Measurements from ENCODE around the gene DYNC1LI2. TPM values are rescaled to one million over a fixed set of nuclear protein-coding genes. Genes with fewer than 3 reads are reported as not detected.
"Not testable (repeated sequence)": the region's sequence is repeated elsewhere in the genome, so short reads cannot be mapped to it uniquely, and the experiment has no call there.

DYNC1LI2 gene
- total and polyA plus RNA-seq, 4 donors, result 137 to 194 (median 175) TPM

- Histone ChIP-seq H3K36me3 (ENCODE audit: control insufficient read depth, insufficient read depth, low read length) (no peaks in the 10 kb centered on the region), H3K27me3 (ENCODE audit: control insufficient read depth, insufficient read depth, low read length) (no peaks in the 10 kb centered on the region), H3K9me3 (ENCODE audit: control insufficient read depth, insufficient read depth, low read length) (no peaks in the 10 kb centered on the region), H3K4me3 (ENCODE audit: low read depth, low read length) (no peak overlapping the region), H3K27ac (ENCODE audit: low read depth, low read length) (no peak overlapping the region), H3K4me1 (ENCODE audit: control insufficient read depth, insufficient read depth, low read length) (peaks cover 24% of the 10 kb centered on the region)
- 91% methylated on average over 6 of the region's 6 CpGs for WGBS (ENCODE audit: insufficient coverage)
- no peak for DNase-seq (ENCODE audit: low read depth in 4 of 6, low spot score in 6 of 6)
Measured at GRCh38 chr16:66692341-66692740, 59.1 kb downstream of the DYNC1LI2 start.

GRCh38 chr16:66691234-66691633 lies 60.2 kb downstream of the DYNC1LI2 start:
- no CpG with 5 or more reads among the region's 6 CpGs for WGBS (ENCODE audit: insufficient coverage)
- H3K27ac ChIP-seq (ENCODE audit: low read depth, low read length), result no peak overlapping the region

GRCh38 chr16:66690106-66690847 lies 61.1 kb downstream of the DYNC1LI2 start:
- Histone ChIP-seq H3K4me3 (ENCODE audit: low read depth, low read length) (no peak overlapping the region), H3K27me3 (ENCODE audit: control insufficient read depth, insufficient read depth, low read length) (no peaks in the 10 kb centered on the region), H3K27ac (ENCODE audit: low read depth, low read length) (no peak overlapping the region), H3K9me3 (ENCODE audit: control insufficient read depth, insufficient read depth, low read length) (no peaks in the 10 kb centered on the region), H3K4me1 (ENCODE audit: control insufficient read depth, insufficient read depth, low read length) (peaks cover 10% of the 10 kb centered on the region), H3K36me3 (ENCODE audit: control insufficient read depth, insufficient read depth, low read length) (no peaks in the 10 kb centered on the region)
- DNase-seq (ENCODE audit: low read depth in 4 of 6, low spot score in 6 of 6), result no peak
- WGBS (ENCODE audit: insufficient coverage), result 65% methylated on average over 6 of the region's 7 CpGs

More at GRCh38 chr16:66691234-66691633, 60.2 kb downstream of the DYNC1LI2 start:
- Histone ChIP-seq H3K4me1 (ENCODE audit: control insufficient read depth, insufficient read depth, low read length) (peaks cover 18% of the 10 kb centered on the region), H3K36me3 (ENCODE audit: control insufficient read depth, insufficient read depth, low read length) (no peaks in the 10 kb centered on the region), H3K27me3 (ENCODE audit: control insufficient read depth, insufficient read depth, low read length) (no peaks in the 10 kb centered on the region), H3K4me3 (ENCODE audit: low read depth, low read length) (no peak overlapping the region), H3K9me3 (ENCODE audit: control insufficient read depth, insufficient read depth, low read length) (no peaks in the 10 kb centered on the region)
- DNase-seq (ENCODE audit: low read depth in 4 of 6, low spot score in 6 of 6), result no peak

GRCh38 chr16:66689282-66689681 lies 62.1 kb downstream of the DYNC1LI2 start:
- Histone ChIP-seq H3K4me1 (ENCODE audit: control insufficient read depth, insufficient read depth, low read length) (peaks cover 2% of the 10 kb centered on the region), H3K9me3 (ENCODE audit: control insufficient read depth, insufficient read depth, low read length) (no peaks in the 10 kb centered on the region), H3K36me3 (ENCODE audit: control insufficient read depth, insufficient read depth, low read length) (no peaks in the 10 kb centered on the region), H3K4me3 (ENCODE audit: low read depth, low read length) (no peak overlapping the region), H3K27me3 (ENCODE audit: control insufficient read depth, insufficient read depth, low read length) (no peaks in the 10 kb centered on the region), H3K27ac (ENCODE audit: low read depth, low read length) (no peak overlapping the region)
- DNase-seq (ENCODE audit: low read depth in 4 of 6, low spot score in 6 of 6), result no peak
- WGBS (ENCODE audit: insufficient coverage), result no CpG with 5 or more reads among the region's 6 CpGs

GRCh38 chr16:66687906-66688625 lies 63.3 kb downstream of the DYNC1LI2 start:
- no peak for DNase-seq (ENCODE audit: low read depth in 4 of 6, low spot score in 6 of 6)
- Histone ChIP-seq H3K27me3 (ENCODE audit: control insufficient read depth, insufficient read depth, low read length) (no peaks in the 10 kb centered on the region), H3K9me3 (ENCODE audit: control insufficient read depth, insufficient read depth, low read length) (no peaks in the 10 kb centered on the region), H3K27ac (ENCODE audit: low read depth, low read length) (no peak overlapping the region), H3K36me3 (ENCODE audit: control insufficient read depth, insufficient read depth, low read length) (no peaks in the 10 kb centered on the region), H3K4me1 (ENCODE audit: control insufficient read depth, insufficient read depth, low read length) (no peaks in the 10 kb centered on the region), H3K4me3 (ENCODE audit: low read depth, low read length) (no peak overlapping the region)
- 92% methylated on average over 7 of the region's 9 CpGs for WGBS (ENCODE audit: insufficient coverage)

- WGBS (ENCODE audit: insufficient coverage), result 93% methylated on average over 10 of the region's 14 CpGs
- not testable (repeated sequence) for DNase-seq (ENCODE audit: low read depth in 4 of 6, low spot score in 6 of 6); H3K4me1 ChIP-seq (ENCODE audit: control insufficient read depth, insufficient read depth, low read length); H3K27ac ChIP-seq (ENCODE audit: low read depth, low read length); H3K27me3 ChIP-seq (ENCODE audit: control insufficient read depth, insufficient read depth, low read length); H3K36me3 ChIP-seq (ENCODE audit: control insufficient read depth, insufficient read depth, low read length); H3K9me3 ChIP-seq (ENCODE audit: control insufficient read depth, insufficient read depth, low read length); H3K4me3 ChIP-seq (ENCODE audit: low read depth, low read length)
Measured at GRCh38 chr16:66685501-66686115, 65.8 kb downstream of the DYNC1LI2 start.

- peaks cover 1% of the 10 kb centered on the region for H3K4me1 ChIP-seq (ENCODE audit: control insufficient read depth, insufficient read depth, low read length)
- H3K9me3 ChIP-seq (ENCODE audit: control insufficient read depth, insufficient read depth, low read length), result no peaks in the 10 kb centered on the region
- no peak overlapping the region for H3K4me3 ChIP-seq (ENCODE audit: low read depth, low read length)
- DNase-seq (ENCODE audit: low read depth in 4 of 6, low spot score in 6 of 6), result no peak
- no peak overlapping the region for H3K27ac ChIP-seq (ENCODE audit: low read depth, low read length)
- no peaks in the 10 kb centered on the region for H3K27me3 ChIP-seq (ENCODE audit: control insufficient read depth, insufficient read depth, low read length)
- no CpG with 5 or more reads among the region's 1 CpG for WGBS (ENCODE audit: insufficient coverage)
- H3K36me3 ChIP-seq (ENCODE audit: control insufficient read depth, insufficient read depth, low read length), result peaks cover 4% of the 10 kb centered on the region
Measured at GRCh38 chr16:66682271-66682670, 69.1 kb downstream of the DYNC1LI2 start.

- Histone ChIP-seq H3K27me3 (ENCODE audit: control insufficient read depth, insufficient read depth, low read length) (no peaks in the 10 kb centered on the region), H3K4me3 (ENCODE audit: low read depth, low read length) (no peak overlapping the region), H3K36me3 (ENCODE audit: control insufficient read depth, insufficient read depth, low read length) (peaks cover 6% of the 10 kb centered on the region), H3K27ac (ENCODE audit: low read depth, low read length) (no peak overlapping the region), H3K4me1 (ENCODE audit: control insufficient read depth, insufficient read depth, low read length) (peaks cover 7% of the 10 kb centered on the region), H3K9me3 (ENCODE audit: control insufficient read depth, insufficient read depth, low read length) (no peaks in the 10 kb centered on the region)
- DNase-seq (ENCODE audit: low read depth in 4 of 6, low spot score in 6 of 6), result no peak
- WGBS (ENCODE audit: insufficient coverage), result 97% methylated on average over 4 of the region's 4 CpGs
Measured at GRCh38 chr16:66681676-66682075, 69.7 kb downstream of the DYNC1LI2 start.

- Histone ChIP-seq H3K4me3 (ENCODE audit: low read depth, low read length) (no peak overlapping the region), H3K27me3 (ENCODE audit: control insufficient read depth, insufficient read depth, low read length) (no peaks in the 10 kb centered on the region), H3K27ac (ENCODE audit: low read depth, low read length) (no peak overlapping the region), H3K4me1 (ENCODE audit: control insufficient read depth, insufficient read depth, low read length) (peaks cover 17% of the 10 kb centered on the region), H3K36me3 (ENCODE audit: control insufficient read depth, insufficient read depth, low read length) (peaks cover 6% of the 10 kb centered on the region), H3K9me3 (ENCODE audit: control insufficient read depth, insufficient read depth, low read length) (no peaks in the 10 kb centered on the region)
- WGBS (ENCODE audit: insufficient coverage), result no CpG with 5 or more reads among the region's 2 CpGs
- DNase-seq (ENCODE audit: low read depth in 4 of 6, low spot score in 6 of 6), result no peak
Measured at GRCh38 chr16:66678337-66678736, 73.1 kb downstream of the DYNC1LI2 start.

All from spinal cord (tissue), 10 donors.